Kidney (tissue), 14 donors: ENCODE measurements around the gene APOBR. TPM values are rescaled to one million over a fixed set of nuclear protein-coding genes. Genes with fewer than 3 reads are reported as not detected.
"Not testable (repeated sequence)": the region's sequence is repeated elsewhere in the genome, so short reads cannot be mapped to it uniquely, and the experiment has no call there.

Experiments
- DNase-seq, 5 donors: peaks; one replicate each; pipeline ENCODE4 v3.0.0-alpha.2; 2013 to 2020
- FAIRE-seq: peaks from 2 replicates; lab custom pipeline; 2012; peaks lifted over from hg19 to GRCh38; lab: Jason Lieb, UNC
- H3K27ac ChIP-seq, 2 donors: one replicate each; pipeline ENCODE4 v1.7.0; 2013; ENCODE audit warnings: low read depth in 2 of 2, low read length in 2 of 2, inconsistent platforms in 1 of 2
- H3K27me3 ChIP-seq: one replicate; pipeline ENCODE4 v1.7.1; 2013; ENCODE audit warnings: low read length, inconsistent platforms; ENCODE audit not compliant: control insufficient read depth, insufficient read depth
- H3K36me3 ChIP-seq, 3 donors: one replicate each; pipeline versions ENCODE4 v1.7.0 to v1.7.1; 2013; ENCODE audit warnings: low read length in 3 of 3, control low read depth in 1 of 3, inconsistent platforms in 1 of 3; ENCODE audit not compliant: insufficient read depth in 3 of 3, control insufficient read depth in 2 of 3
- H3K4me1 ChIP-seq, 3 donors: one replicate each; pipeline versions ENCODE4 v1.7.0 to v1.7.1; 2013; ENCODE audit warnings: low read length in 3 of 3, inconsistent platforms in 1 of 3, low read depth in 1 of 3; ENCODE audit not compliant: control insufficient read depth in 2 of 3, insufficient read depth in 2 of 3
- H3K4me3 ChIP-seq, 3 donors: one replicate each; pipeline versions ENCODE4 v1.7.0 to v1.8.1; 2013; ENCODE audit warnings: low read length in 3 of 3, control low read depth in 1 of 3, inconsistent platforms in 1 of 3
- H3K9ac ChIP-seq, 3 donors: one replicate each; pipeline versions ENCODE4 v1.7.0 to v1.7.1; 2013; ENCODE audit warnings: low read length in 3 of 3, control low read depth in 1 of 3, inconsistent platforms in 1 of 3
- H3K9me3 ChIP-seq, 3 donors: one replicate each; pipeline versions ENCODE4 v1.7.0 to v1.7.1; 2013; ENCODE audit warnings: low read length in 3 of 3, control low read depth in 1 of 3, inconsistent platforms in 1 of 3; ENCODE audit not compliant: control insufficient read depth in 2 of 3, insufficient read depth in 1 of 3
- intact Hi-C: fragments of 100-400 bp; cut with DNase I; formaldehyde crosslinking; loops from one replicate; pipeline ENCODE4 v1.11.1; 2022
- polyA plus RNA-seq: library from polyadenylated mRNA; stranded (reverse); fragments of 350-450 nt; fragmentation: Illumina TruSeq; extraction: RNeasy Lipid Tissue Mini Kit (QIAGEN cat#74804); gene quantifications from one replicate; pipeline ENCODE4 v1.2.3, GENCODE V29; 2014; ENCODE audit warnings: low read depth, low replicate concordance; ENCODE audit not compliant: insufficient read depth
- total RNA-seq: library from RNA; stranded (reverse); fragmentation: NEBNext Ultra II Directional; extraction: Animal tissue kit (Norgen Biotek cat#: 25700); gene quantifications from one replicate; pipeline ENCODE4 v1.2.1, GENCODE V29; 2021
- TF ChIP-seq, protein P1 (sequence below): IDR thresholded peaks from 3 replicates; pipeline ENCODE4 v1.5.1; 2012; ENCODE audit warnings: mild to moderate bottlenecking, moderate library complexity, borderline replicate concordance; ENCODE audit not compliant: insufficient read depth; ENCODE audit errors: extremely low read depth
- donor health status: control.
- donor health status: control.
- donor health status: control.
- donor health status: control.
- donor health status: control.
- donor health status: DM: yes; HTN: yes; CAD: no.
- donor health status: Normal renal cell carcinoma (clear cell type).

The APOBR gene
- total and polyA plus RNA-seq, 2 donors from 2014 or later, result 0.45 to 3.2 TPM

DNA sequence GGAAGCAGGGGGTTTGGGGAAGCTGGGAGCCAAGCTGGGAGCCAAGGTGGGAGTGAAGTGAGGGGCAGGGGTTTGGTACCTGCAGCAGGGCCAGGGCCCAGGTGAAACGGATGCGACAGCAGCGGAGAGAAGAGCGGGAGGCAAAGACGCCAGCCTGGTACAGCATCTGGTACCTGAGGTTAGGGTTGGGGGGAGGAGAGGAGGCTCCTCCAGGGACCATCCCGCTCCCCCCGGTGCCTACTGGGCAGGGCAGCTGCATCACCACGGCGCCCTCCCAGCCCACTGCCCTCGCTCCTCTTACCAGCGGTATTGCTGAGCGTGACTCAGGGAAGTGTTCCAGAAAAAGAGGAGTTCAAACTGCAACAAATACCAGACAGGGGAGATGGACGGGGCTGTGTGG lies 12.4 kb upstream of the APOBR start:
- Histone ChIP-seq H3K36me3 (peaks cover 0 to 11% (median 0%) of the 10 kb centered on the region in 3 donors), H3K27ac (no peak overlapping the region), H3K4me1 (no peaks in the 10 kb centered on the region), H3K9me3 (no peaks in the 10 kb centered on the region), H3K9ac (no peak overlapping the region), H3K4me3 (no peak overlapping the region), H3K27me3 (no peaks in the 10 kb centered on the region)
- peak in 1 of 5 donors; percentile 49 for DNase-seq
- intact Hi-C loops, result no loop called here
- TF ChIP-seq, protein P1, sequence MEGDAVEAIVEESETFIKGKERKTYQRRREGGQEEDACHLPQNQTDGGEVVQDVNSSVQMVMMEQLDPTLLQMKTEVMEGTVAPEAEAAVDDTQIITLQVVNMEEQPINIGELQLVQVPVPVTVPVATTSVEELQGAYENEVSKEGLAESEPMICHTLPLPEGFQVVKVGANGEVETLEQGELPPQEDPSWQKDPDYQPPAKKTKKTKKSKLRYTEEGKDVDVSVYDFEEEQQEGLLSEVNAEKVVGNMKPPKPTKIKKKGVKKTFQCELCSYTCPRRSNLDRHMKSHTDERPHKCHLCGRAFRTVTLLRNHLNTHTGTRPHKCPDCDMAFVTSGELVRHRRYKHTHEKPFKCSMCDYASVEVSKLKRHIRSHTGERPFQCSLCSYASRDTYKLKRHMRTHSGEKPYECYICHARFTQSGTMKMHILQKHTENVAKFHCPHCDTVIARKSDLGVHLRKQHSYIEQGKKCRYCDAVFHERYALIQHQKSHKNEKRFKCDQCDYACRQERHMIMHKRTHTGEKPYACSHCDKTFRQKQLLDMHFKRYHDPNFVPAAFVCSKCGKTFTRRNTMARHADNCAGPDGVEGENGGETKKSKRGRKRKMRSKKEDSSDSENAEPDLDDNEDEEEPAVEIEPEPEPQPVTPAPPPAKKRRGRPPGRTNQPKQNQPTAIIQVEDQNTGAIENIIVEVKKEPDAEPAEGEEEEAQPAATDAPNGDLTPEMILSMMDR, result no peak
- FAIRE-seq, result no peak

DNA sequence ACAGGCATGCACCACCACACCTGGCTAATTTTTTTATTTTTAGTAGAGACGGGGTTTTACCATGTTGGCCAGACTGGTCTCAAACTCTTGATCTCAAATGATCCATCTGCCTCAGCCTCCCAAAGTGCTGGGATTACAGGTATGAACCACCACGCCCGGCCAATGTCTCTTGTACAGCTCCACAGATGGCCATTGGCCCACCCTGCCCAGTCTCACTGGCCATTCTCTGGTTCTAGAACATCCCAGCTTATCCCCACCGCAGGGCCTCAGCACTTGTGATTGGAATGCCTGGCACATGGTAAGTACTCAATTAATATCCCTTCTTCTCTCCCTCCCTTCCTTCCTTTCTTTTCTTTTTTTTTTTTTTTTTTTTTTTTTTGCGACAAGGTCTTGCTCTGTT lies 11.1 kb upstream of the APOBR start:
- H3K36me3 ChIP-seq, result peaks cover 0 to 11% (median under 1%) of the 10 kb centered on the region in 3 donors
- H3K4me3 ChIP-seq, H3K27ac ChIP-seq, FAIRE-seq, H3K27me3 ChIP-seq, H3K9me3 ChIP-seq, H3K9ac ChIP-seq, intact Hi-C loops, H3K4me1 ChIP-seq: not testable (repeated sequence)
- peak in 1 of 5 donors; percentile 29 for DNase-seq

DNA sequence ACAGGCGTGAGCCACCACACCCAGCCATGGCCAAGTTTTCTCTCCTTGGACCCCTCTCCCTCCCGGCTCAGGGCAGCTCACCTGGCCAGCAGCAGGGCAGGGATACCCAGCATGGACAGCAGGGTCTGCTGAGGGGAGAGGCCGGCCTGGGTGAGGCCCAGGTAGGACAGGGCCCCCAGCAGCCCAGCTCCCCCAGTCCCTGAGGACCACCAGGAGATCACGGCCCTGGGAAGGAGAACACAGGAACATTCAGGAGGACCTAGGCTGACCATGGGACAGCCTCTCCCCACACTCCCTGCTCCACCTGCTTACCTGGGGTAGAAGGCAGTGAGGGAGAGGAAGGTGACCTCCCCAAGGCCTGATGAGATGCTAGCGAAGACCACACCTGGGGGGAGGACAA lies 8.2 kb upstream of the APOBR start:
- H3K27me3 ChIP-seq, result no peaks in the 10 kb centered on the region
- H3K27ac ChIP-seq, result no peak overlapping the region
- TF ChIP-seq, protein P1, result no peak
- H3K4me1 ChIP-seq, result peaks cover 0 to 3% (median 0%) of the 10 kb centered on the region in 3 donors
- H3K9me3 ChIP-seq, result no peaks in the 10 kb centered on the region
- peaks cover 0 to 10% (median 4%) of the 10 kb centered on the region in 3 donors for H3K36me3 ChIP-seq
- DNase-seq (peak in 1 of 5 donors; percentile 52), FAIRE-seq (no peak)
- intact Hi-C loops, result no loop called here
- no peak overlapping the region for H3K9ac ChIP-seq
- H3K4me3 ChIP-seq, result no peak overlapping the region

- H3K27ac ChIP-seq, result peak overlapping the region; percentile 98
- H3K4me3 ChIP-seq, result peak overlapping the region; percentile 92 to 99 (median 94)
- H3K4me1 ChIP-seq, result peaks cover 0 to 3% (median 0%) of the 10 kb centered on the region in 3 donors
- H3K27me3 ChIP-seq, result no peaks in the 10 kb centered on the region
- peak overlapping the region; percentile 87 to 97 (median 97) for H3K9ac ChIP-seq
- DNase-seq (peak in 3 of 5 donors; percentile 46 to 83 (median 54)), FAIRE-seq (no peak)
- no peaks in the 10 kb centered on the region for H3K9me3 ChIP-seq
- TF ChIP-seq, protein P1, result peak; percentile 21
- peaks cover 0 to 4% (median 4%) of the 10 kb centered on the region in 3 donors for H3K36me3 ChIP-seq
- intact Hi-C loops, result loop anchor here (10.0 kb wide), 1 partner anchor 53 kb away; no protein-coding TSS in a partner anchor
These were observed 3.0 kb upstream of the APOBR start for GRCh38 chr16:28491230-28491969.
